CD4-positive, alpha-beta T cell treated with Interferon alpha-2 for 1 hour (primary cell): ENCODE measurements around the gene FABP6.
"Not testable (repeated sequence)": the region's sequence is repeated elsewhere in the genome, so short reads cannot be mapped to it uniquely, and the experiment has no call there.

Experiments used
- DNase-seq, 2 donors: peaks; one replicate each; pipeline ENCODE4 v3.0.0-alpha.2; 2020 to 2022

The FABP6 gene, protein sequence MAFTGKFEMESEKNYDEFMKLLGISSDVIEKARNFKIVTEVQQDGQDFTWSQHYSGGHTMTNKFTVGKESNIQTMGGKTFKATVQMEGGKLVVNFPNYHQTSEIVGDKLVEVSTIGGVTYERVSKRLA

DNA sequence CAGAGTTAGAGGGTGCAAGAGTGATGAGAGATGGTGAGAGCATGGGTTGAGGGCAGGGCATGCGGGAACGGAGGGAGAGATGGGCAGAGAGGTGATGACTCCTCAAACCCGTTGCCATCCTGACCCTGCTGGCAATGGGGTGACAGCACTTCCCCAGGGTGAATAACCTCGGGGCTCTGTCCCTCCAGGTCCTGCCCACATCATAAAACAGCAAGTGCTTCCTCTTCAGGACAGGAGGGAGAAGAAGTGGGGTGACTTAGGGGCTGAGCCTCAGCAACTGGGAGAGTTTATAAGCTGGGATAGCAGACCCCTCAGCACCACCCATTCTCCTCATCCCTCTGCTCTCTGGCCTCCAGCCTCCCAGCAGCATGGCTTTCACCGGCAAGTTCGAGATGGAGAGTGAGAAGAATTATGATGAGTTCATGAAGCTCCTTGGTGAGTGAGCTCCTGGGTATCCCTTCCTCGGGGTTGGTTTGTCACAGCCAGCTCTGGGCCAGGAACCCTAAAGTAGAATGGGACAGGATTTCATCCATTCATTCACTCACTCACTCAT, at the start of gene FABP6:
FABP6 (plus strand) TSS at position 317 of the 553 bp plus-strand sequence; CDS start at position 369, 52 bp downstream.
- DNase-seq: no peak

DNA sequence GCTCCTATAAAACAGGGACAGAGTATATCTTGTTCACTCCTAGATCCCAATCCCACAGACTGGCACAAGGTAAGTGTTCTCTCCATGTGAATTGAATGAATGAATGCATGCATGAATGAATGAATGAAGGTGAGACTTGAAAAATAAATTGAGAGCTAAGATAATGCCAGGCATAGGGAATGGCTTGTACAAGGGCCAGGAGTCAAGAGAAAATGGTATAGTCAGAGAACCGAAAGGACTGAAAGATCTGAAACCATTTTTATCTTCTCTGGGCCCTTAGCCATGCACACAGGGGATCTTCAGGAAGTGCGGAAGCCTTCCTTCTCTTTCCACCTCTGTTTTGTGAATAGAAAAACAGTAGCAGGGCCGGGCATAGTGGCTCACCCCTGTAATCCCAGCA, 48.4 kb upstream of the FABP6 start:
- DNase-seq: no peak

DNA sequence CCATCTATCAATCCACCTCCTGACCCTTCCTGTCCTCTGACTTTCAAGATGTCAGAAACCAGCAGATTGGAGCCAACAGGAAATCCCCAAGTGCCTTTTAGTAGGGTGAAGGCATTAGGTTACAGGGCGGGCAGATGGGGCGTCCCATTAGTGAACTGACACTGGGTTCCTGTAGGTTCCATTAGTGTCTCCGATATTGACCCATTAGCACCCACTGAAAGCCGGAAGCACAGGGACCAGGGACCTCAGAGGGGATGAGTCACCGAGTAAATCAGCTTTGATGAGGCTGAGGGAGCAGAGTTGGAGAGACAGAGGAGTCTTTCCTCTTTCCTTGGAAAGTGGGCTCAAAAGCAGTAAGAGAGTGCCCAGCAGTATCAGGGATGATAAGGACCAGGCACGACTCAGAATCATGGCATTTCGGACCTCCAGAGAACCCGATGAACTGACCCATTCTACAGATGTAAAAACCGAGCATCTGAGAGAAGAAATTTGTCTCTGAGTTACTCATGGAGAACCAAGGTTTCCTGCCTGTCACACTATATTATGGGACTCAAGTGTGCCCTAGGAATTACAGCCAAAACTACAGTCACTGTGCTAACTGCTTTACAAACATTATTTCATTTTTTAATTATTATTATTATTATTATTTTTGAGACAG, 47.2 kb upstream of the FABP6 start:
- no peak for DNase-seq

DNA sequence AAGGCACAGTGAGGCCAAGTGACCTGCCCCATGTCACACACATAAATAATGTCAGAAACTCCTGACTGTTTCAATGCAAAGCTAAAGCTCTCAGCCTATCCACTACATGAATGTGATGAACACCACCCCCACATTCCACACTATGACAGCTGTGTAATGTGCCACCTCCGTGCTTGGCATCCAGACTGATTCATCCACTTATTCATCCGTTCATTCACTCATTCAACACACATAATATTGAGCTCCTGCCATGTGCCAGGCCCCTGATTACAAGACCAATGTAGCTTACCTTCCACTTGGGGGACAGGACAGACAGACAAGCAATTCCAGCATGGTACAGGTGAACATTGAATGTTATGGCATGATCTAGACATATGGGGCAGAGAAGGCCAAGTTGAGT, 46.2 kb upstream of the FABP6 start:
- no peak for DNase-seq

DNA sequence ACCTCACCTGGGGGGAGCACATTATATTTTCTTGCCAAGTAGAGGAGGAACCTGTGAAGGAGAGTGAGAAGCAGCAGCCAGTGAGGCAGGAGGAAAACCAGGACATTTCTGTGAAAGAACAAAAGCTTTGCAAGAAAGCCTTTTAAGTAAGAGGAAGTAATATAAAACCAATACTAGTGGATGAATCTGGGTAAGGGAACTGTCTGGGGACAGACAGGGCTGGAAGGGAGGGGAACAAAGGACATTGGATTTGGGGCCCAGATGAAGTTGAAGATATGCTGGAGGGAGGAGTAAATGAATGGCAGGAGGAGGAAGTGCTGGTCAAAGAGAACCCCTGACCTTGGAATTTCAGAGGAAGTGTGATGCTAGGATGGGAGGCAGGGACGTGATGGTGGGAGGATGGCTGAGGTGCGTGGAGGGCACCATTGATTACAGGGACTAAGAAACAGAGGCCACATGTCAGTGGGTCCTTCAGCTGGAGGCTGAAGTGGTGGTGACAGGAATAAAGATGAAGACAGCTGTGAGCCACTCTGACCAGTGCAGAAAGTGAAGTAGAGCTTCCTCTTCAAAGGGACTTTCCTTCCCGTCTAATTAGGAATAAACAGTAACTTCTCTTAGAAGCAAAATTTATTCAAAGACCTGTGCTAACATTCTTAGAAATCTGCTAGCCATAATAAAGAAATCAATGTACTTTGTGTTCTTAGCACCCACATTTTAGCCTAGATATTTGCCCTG, 43.5 kb upstream of the FABP6 start:
- DNase-seq: no peak

DNA sequence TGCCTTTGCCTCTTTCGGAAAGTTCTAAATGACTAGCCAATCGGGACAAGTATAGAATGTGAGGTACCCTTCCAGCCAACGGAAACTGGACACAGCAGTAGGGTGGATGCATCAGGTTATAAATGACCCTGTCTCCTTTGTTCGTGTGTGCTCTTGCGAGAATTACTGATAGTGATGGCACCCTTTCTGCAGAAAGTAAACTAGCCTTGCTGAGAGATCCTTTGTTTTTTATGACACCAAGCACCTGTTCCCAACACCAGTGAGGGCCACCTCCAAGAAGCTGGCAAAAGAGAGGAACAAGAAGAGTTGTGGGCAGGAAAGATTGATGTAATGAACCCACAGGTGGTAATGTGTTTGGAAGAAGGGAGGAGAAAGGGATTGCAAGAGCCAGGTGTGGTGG, 42.8 kb upstream of the FABP6 start:
- DNase-seq: no peak

DNA sequence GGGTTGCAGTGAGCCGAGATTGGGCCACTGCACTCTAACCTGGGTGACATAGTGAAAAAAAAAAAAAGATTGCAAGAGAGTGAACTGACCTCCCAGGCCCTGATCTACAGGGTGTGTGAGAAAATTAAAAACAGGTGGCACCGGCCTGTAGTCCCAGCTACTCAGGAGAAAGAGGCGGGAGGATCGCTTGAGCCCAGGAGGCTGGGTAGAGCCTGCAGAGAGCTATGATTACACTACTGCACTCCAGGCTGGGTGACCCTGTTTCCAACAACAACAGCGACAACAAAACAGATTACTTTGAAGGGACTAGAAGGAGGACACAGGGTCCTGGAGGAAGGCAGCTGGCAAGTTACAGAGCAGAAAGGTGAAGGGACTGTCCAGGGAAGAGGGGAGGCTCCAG, 42.2 kb upstream of the FABP6 start:
- no peak for DNase-seq

DNA sequence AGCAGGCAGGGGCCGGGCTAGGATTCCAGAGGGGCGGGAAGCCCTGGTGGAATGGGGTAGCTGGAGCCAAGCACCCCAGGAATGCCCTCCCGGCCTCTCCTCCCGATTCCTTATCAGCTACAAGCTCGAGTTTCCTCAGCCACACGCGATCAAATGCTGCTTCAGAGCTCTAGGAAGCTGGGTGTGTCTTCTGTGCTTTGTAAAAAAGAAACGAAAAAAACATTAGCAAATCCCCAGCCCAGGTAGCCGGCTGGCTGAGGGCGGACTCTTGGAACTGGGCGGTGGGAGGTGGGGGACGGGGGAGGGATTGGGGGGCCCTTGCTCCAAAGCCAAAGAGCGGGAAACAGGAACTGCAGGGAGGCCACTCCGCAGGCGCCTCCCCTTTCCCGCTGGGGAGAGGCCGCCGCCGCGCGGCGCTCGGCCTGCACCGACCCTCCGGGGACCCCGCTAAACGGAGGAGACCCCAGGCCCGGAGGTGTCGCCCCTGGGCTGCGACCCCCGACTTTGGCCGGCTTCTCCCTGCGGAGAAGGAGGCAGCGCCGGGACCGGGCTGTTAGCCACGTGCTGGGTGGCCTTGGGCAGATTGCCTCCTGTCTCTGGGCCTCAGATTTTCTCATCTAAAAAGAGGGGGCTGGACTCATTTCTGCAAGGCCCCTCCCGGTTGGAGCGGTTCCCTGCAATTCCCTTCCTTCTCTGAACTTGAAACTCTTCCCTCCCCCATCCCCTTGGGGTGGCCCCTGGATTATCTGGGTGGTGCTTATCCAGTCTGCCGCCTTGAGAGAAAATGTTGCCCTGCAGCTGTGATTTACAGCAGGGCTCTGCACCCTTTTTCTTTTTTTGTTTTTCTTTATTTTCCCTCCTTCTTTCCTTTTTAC, 40.9 kb upstream of the FABP6 start:
- no peak for DNase-seq

DNA sequence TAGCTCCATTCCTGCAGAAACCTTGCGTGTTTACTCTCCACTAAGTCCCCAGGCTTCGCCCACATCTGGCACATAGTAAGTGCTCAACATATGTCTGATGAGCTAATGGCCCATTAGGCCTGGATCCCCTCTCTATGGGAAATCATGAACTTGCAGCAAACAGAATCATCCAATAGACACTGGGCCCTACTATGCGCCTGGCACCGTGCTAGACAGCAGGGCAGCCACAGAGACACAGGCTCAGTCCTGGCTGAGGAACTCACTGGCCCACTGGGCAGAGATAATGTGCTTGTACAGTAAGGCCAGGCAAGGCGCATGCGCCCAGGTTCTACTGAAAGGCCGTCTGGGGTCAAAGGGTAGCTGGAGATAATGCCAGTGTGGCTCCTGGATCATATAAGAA, 36.9 kb upstream of the FABP6 start:
- DNase-seq: no peak

DNA sequence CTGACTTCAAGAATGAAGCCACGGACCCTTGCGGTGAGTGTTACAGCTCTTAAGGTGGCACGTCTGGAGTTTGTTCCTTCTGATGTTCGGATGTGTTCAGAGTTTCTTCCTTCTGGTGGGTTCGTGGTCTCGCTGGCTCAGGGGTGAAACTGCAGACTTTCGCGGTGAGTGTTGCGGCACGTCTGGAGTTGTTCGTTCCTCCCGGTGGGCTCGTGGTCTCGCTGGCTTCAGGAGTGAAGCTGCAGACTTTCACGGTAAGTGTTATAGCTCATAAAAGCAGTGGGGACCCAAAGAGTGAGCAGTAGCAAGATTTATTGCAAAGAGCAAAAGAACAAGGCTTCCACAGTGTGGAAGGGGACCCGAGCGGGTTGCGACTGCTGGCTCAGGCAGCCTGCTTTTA, 36.2 kb upstream of the FABP6 start:
- not testable (repeated sequence) for DNase-seq

DNA sequence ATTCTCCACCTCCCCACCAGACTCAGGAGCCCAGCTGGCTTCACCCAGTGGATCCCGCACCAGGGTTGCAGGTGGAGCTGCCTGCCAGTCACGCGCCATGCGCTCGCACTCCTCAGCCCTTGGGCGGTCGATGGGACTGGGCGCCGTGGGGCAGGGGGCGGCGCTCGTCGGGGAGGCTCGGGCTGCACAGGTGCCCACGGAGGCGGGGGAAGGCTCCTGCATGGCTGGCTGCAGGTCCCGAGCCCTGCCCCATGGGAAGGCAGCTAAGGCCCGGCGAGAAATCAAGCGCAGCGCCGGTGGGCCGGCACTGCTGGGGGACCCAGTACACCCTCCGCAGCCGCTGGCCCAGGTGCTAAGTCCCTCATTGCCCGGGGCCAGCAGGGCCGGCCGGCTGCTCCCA, 35.5 kb upstream of the FABP6 start:
- DNase-seq: not testable (repeated sequence)

DNA sequence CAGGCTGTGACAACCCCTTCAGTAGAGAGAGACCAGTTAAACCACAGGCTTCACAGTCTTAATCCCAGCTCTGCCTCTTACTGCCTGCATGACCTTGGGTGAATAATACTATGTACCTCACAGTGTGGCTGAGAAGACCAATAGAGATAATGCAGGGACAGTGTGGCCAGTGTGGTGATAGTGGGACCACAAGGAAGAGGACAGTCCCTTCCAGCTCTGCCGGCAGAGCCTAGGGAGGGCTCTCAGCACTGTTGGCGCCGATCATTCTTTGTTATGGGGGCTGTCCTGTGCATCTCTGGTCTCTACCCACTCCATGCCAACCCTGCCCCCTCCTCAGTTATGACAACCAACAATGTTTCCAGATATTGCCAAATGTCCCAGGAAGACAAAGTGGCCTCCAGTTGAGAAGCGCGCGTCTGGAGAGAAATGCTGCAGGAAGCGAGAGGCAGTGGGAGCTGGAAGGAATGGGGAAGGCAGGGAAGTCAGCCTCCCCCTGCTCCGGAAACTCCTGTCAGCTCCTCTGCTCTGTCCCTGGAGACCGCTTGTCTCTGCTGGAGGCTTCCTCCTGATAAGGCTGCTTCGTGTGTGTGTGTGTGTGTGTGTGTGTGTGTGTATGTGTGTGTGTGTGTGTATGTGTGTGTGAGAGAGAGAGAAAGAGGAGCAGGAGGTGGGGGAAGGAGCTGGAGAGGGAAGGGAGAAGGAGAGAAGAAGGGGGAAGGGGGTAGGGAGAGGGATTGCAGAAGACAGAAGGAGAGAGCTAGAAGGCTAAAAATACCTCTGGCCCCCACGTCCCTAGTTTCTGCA, 31.8 kb upstream of the FABP6 start:
- no peak for DNase-seq

DNA sequence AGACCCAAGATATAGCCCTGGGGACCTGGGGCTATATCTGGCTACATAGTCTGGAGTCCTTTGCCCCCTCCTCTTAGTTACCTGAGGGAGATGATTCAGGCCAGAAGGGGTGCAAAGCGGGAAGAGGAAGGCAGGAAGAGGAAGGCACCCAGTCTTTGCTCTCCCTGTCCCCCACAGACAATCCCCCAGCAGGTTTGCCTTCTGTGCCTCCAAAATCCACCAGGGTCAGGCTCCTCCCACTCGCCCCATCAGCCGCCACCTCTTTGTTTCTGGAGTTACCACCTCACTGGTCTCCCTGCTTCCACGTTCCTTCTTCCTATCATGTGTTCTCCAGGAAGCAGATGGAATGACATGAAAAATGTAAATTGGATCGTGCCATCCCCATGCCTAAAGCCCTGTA, 31.2 kb upstream of the FABP6 start:
- no peak for DNase-seq

DNA sequence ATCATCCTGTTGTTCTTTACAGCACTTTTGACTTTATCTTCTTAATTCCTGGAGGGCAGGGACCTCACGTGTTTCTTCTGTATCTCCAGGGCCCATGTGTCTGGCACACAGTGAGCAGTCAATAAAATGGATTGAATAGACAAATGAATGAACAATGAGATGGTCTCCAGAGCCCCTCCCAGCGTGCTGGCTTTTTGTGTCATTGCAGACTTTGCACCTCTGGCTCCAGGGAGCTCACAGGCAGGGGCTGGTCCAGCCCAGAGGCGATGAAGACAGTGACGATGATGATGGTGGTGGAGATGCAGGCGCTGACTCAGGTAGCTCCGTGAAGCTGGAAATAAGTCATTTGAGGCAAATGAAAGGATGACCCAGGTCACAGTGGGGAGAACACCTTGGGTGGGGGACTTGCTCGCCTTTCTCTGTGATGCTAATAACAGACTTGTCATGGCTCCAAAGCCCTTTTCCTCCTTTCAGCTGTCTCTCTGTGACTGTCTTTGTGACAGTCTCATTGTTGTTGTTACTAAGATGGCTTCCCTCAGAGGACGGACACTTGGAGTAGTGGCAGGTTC, 30.4 kb upstream of the FABP6 start:
- no peak for DNase-seq

DNA sequence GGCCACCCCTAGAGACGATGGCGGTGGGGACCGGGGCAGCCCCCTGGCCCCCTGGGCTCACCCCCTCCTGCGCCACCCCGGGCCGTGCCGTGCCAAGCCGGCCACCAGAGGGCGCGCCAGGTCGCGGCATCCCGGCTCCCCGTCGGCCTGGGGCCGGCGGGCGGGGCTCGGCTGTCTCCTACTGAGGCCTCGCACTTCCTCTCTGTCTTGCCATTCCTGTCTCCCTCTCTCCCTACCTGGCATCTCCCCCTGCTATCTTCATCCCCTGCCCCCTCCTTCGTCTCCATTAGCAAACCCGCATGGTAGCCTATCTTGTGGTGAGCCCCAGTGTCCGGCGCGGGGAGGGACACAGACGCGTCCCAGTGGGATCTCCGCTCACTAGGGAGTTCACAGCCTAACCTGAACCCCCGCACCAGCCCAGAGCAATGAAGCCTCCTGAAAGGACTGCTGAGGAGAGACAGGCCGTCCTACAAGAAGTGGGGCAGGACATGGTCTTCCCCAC, 29.8 kb upstream of the FABP6 start:
- peak; percentile 52 to 65 for DNase-seq

DNA sequence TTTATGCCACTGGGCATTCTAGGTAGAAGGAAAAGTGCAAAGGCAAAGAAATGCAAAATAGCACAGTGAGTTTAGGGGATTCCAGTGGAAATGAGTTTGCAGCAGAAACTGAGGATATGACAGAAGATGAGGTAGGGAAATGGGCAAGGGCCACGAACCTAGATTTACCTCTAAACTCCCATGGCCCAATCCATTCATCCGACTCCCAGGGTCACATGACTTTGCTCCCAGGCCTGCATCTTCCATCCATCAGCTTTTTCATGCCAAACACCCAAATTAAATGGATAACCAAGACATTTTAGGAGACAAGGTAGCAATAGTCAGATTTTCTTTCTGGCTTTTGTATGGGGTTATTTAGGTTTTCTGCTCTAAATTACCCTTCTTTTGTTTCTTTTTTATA, 22.2 kb upstream of the FABP6 start:
- no peak for DNase-seq

DNA sequence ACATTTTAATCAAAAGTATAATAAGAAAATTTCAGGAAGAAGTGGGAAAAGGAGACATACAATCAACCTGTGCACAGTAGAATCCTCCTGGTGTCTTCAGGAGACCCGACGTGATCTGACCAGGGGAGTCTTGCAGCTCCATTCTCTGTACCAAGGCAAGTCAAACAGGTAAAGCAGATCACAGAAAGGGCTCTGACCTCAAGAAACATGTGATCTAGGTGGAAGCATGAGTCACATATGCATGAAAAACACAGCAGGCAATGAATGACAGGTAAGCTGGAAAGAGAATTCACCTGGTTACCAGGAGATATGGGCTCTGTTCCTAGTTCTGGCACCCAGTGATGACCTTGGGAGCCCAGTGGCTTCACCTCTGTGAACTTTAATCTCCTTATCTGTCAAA, 19.4 kb upstream of the FABP6 start:
- no peak for DNase-seq

DNA sequence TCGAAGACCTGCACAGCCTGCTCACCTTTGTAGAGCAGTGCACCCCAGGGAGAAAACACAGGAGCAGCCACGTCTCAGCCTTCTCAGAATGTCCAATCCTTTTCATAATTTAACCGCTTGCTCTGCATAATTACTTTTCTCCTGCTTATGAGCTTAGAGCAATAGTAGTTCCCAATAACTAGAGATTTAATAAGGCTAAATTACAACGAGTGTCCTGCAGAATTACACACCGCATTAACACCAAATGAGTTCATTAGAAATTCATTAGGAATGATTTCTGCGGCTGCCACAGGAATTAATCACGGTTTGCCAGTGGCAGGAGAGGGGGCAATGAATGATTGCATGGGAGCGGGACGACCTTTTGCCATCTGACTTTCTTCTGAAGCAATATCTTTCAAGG, 18.7 kb upstream of the FABP6 start:
- no peak for DNase-seq

DNA sequence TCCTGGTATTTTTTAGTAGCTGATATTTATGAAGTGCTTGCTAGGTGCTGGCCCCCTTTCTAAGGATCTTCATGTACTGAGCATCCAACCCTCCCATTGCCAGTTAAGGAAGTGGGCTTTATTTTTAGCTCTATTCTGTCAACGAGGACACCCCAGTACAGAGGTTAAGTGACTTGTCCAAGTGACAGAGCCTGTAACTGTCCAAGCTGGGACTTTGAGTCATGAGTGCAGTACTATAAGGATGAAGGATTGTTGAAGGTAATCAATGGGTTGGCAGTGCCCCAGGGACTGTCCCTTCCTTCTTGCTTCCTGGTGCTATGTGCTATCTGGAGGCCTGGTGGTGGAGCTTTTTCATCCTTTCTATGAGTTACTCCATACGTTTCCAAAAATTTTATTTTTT, 18.0 kb upstream of the FABP6 start:
- DNase-seq: no peak

DNA sequence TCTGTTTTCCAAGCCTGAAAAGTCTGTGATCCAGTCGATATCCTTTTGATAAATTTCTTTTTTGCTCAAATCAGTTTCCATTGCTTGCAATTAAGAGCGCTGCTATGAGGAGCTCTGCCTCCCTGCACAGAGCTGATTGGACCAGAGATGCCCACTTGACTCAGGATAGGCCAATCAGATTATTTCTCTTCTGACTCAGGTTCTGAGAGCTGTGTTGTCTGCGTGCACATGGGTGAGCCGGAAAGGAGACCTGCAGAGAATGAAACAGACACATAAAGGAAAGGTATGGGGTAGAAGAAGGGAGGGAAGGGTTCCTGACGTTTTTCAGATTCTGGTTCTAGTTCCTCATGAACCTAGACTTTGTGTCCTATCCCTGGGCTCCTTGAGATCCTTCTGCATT, 15.8 kb upstream of the FABP6 start:
- no peak for DNase-seq

DNA sequence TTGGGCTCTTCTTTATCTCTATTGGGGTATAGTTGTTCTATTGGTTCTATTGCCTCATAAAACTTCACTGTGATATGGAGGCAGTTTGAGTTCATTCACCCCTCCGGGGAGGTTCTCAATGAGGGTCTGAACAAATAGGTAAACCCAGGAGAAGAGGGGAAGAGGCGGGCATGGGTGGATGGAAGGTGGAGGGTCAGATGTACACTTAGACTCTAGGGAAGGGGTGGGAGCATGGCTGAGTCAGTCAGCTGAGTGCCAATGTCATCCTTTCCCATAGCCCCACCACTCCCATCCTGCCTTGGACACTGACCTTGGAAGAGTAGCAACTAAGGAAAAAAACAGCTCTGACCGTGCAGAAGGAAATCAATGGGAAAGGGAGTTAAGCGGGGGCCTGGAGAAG, 9.9 kb upstream of the FABP6 start:
- DNase-seq: no peak

DNA sequence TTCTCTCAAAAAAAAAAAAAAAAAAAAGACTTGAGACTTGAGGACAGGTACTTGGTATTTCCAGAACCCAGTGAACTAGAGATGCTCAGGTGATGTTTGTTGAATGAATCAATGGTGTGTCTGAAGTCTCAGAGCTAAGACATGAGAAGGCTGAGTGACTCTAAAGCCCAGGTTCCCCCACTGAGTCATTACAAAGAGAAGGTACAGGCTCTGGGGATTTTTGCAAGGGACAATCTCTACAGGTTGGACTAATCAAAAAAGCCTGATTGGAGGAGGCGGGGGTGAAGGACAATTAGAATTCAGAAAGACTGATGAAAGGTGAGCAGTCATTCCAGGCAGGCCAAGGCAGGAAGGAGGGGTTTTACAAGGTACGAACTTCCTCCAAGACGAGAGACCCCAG, 8.2 kb upstream of the FABP6 start:
- DNase-seq: no peak
